Measurements from ENCODE around the gene CDKN2B-AS1.
"Not testable (repeated sequence)": the region's sequence is repeated elsewhere in the genome, so short reads cannot be mapped to it uniquely, and the experiment has no call there.

The CDKN2B-AS1 gene

GRCh38 chr9:21994556-21995005 is at the start of gene CDKN2B-AS1:
CDKN2B-AS1 (plus strand) TSS chr9:21994791.
- H3K27ac ChIP-seq = peak within 1 kb of the TSS; percentile 86 to 98 (median 94)
- peak within 1 kb of the TSS; percentile 90 to 98 (median 94) for H3K9ac ChIP-seq
- H3K27me3 ChIP-seq = peaks cover 71 to 94% (median 85%) of the 10 kb centered on the region in 11 experiments
- TF ChIP-seq Cebpa-rat (IDR thresholded peaks at IDR 0.05) = no peak
- H3K36me3 ChIP-seq = peaks cover 0 to 8% (median 7%) of the 10 kb centered on the region in 11 experiments; a peak in 12 of 22 replicates
- H4K20me1 ChIP-seq = peaks cover 0 to 44% (median 10%) of the 10 kb centered on the region in 11 experiments; a peak in 10 of 22 replicates
- H3K4me1 ChIP-seq = peaks cover 11 to 29% (median 19%) of the 10 kb centered on the region in 10 experiments; a peak in 16 of 20 replicates
- H3K4me2 ChIP-seq = peak within 1 kb of the TSS; percentile 86 to 96 (median 89)
- H3K9me3 ChIP-seq (replicated peaks in 1 of 11) = peaks cover 7 to 11% (median 10%) of the 10 kb centered on the region in 11 experiments
- H3K4me3 ChIP-seq = peak within 1 kb of the TSS; percentile 71 to 87 (median 80)

GRCh38 chr9:21945606-21946005 is 49.0 kb upstream of the CDKN2B-AS1 start:
- no peak for TF ChIP-seq Cebpa-rat (IDR thresholded peaks at IDR 0.05)
- no peaks in the 10 kb centered on the region for H3K36me3 ChIP-seq

GRCh38 chr9:21958833-21959232 is 35.8 kb upstream of the CDKN2B-AS1 start:
- Histone ChIP-seq H3K36me3 (no peaks in the 10 kb centered on the region), H4K20me1 (no peaks in the 10 kb centered on the region), H3K4me3 (no peak overlapping the region), H3K27ac (no peak overlapping the region), H3K4me2 (no peak overlapping the region), H3K4me1 (no peaks in the 10 kb centered on the region), H3K9ac (no peak overlapping the region), H3K27me3 (peaks cover 11 to 15% (median 13%) of the 10 kb centered on the region in 11 experiments), H3K9me3 (replicated peaks in 1 of 11) (peaks cover 7 to 19% (median 17%) of the 10 kb centered on the region in 11 experiments)
- TF ChIP-seq Cebpa-rat (IDR thresholded peaks at IDR 0.05) = no peak

More at GRCh38 chr9:21945606-21946005, 49.0 kb upstream of the CDKN2B-AS1 start:
- Histone ChIP-seq H4K20me1 (no peaks in the 10 kb centered on the region), H3K4me1 (no peaks in the 10 kb centered on the region), H3K9ac (no peak overlapping the region), H3K9me3 (replicated peaks in 1 of 11) (no peaks in the 10 kb centered on the region), H3K27ac (no peak overlapping the region), H3K27me3 (no peaks in the 10 kb centered on the region), H3K4me3 (no peak overlapping the region), H3K4me2 (no peak overlapping the region)

- not testable (repeated sequence) for H3K36me3 ChIP-seq, H3K4me3 ChIP-seq, H3K4me2 ChIP-seq, H3K4me1 ChIP-seq, H3K27ac ChIP-seq, H3K9ac ChIP-seq, H4K20me1 ChIP-seq
- Histone ChIP-seq H3K27me3 (peaks cover 15 to 19% (median 18%) of the 10 kb centered on the region in 11 experiments), H3K9me3 (replicated peaks in 1 of 11) (peaks cover 10 to 24% (median 18%) of the 10 kb centered on the region in 11 experiments)
Measured at GRCh38 chr9:21959268-21959667, 35.3 kb upstream of the CDKN2B-AS1 start.

GRCh38 chr9:21961569-21961968 is 33.0 kb upstream of the CDKN2B-AS1 start:
- Histone ChIP-seq H4K20me1 (peaks cover 0 to 20% (median 16%) of the 10 kb centered on the region in 11 experiments; a peak in 16 of 22 replicates), H3K4me3 (no peak overlapping the region), H3K36me3 (no peaks in the 10 kb centered on the region), H3K27ac (no peak overlapping the region), H3K9ac (no peak overlapping the region), H3K9me3 (replicated peaks in 1 of 11) (peaks cover 10 to 33% (median 20%) of the 10 kb centered on the region in 11 experiments), H3K27me3 (peaks cover 38 to 42% (median 41%) of the 10 kb centered on the region in 11 experiments), H3K4me1 (peaks cover 9 to 21% (median 12%) of the 10 kb centered on the region in 10 experiments; a peak in 19 of 20 replicates), H3K4me2 (no peak overlapping the region)
- peak in 4 of 11 experiments; percentile 10 to 84 (median 70); a peak in 9 of 22 replicates for TF ChIP-seq Cebpa-rat (IDR thresholded peaks at IDR 0.05)

GRCh38 chr9:21964925-21965385 is 29.6 kb upstream of the CDKN2B-AS1 start:
- Histone ChIP-seq H3K9me3 (replicated peaks in 1 of 11) (peaks cover 23 to 53% (median 39%) of the 10 kb centered on the region in 11 experiments), H3K9ac (peak overlapping the region in 4 of 11 experiments; percentile 3 to 44 (median 34); a peak in 4 of 22 replicates), H3K36me3 (peaks cover 0 to 10% (median under 1%) of the 10 kb centered on the region in 11 experiments; a peak in 6 of 22 replicates), H3K4me1 (peaks cover 17 to 42% (median 20%) of the 10 kb centered on the region in 10 experiments; a peak in 19 of 20 replicates), H4K20me1 (peaks cover 0 to 53% (median 46%) of the 10 kb centered on the region in 11 experiments; a peak in 19 of 22 replicates), H3K4me2 (peak overlapping the region; percentile 56 to 95 (median 80)), H3K27ac (peak overlapping the region in 1 of 11 experiments; percentile 32; a peak in 2 of 22 replicates), H3K4me3 (peak overlapping the region; percentile 17 to 63 (median 40); a peak in 17 of 20 replicates), H3K27me3 (peaks cover 72 to 76% (median 74%) of the 10 kb centered on the region in 11 experiments)
- no peak for TF ChIP-seq Cebpa-rat (IDR thresholded peaks at IDR 0.05)

GRCh38 chr9:21965401-21965951 is 29.1 kb upstream of the CDKN2B-AS1 start:
- Histone ChIP-seq H3K27me3 (peaks cover 77 to 81% (median 80%) of the 10 kb centered on the region in 11 experiments), H3K4me3 (peak overlapping the region; percentile 17 to 63 (median 40); a peak in 17 of 20 replicates), H3K9ac (peak overlapping the region in 3 of 11 experiments; percentile 31 to 44 (median 37); a peak in 3 of 22 replicates), H4K20me1 (peaks cover 0 to 58% (median 51%) of the 10 kb centered on the region in 11 experiments; a peak in 20 of 22 replicates), H3K4me2 (peak overlapping the region; percentile 56 to 95 (median 80)), H3K4me1 (peaks cover 17 to 42% (median 20%) of the 10 kb centered on the region in 10 experiments; a peak in 19 of 20 replicates), H3K36me3 (peaks cover 0 to 15% (median 5%) of the 10 kb centered on the region in 11 experiments; a peak in 11 of 22 replicates), H3K9me3 (replicated peaks in 1 of 11) (peaks cover 28 to 58% (median 44%) of the 10 kb centered on the region in 11 experiments), H3K27ac (peak overlapping the region in 1 of 11 experiments; percentile 32; a peak in 2 of 22 replicates)
- TF ChIP-seq Cebpa-rat (IDR thresholded peaks at IDR 0.05) = no peak

- no peak for TF ChIP-seq Cebpa-rat (IDR thresholded peaks at IDR 0.05)
- Histone ChIP-seq H4K20me1 (peaks cover 0 to 66% (median 60%) of the 10 kb centered on the region in 11 experiments; a peak in 20 of 22 replicates), H3K4me2 (peak overlapping the region in 3 of 11 experiments; percentile 84 to 95 (median 94); a peak in 6 of 22 replicates), H3K4me3 (no peak overlapping the region; a peak in 1 of 20 replicates), H3K9ac (no peak overlapping the region), H3K36me3 (peaks cover 0 to 22% (median 11%) of the 10 kb centered on the region in 11 experiments; a peak in 12 of 22 replicates), H3K4me1 (peaks cover 17 to 42% (median 20%) of the 10 kb centered on the region in 10 experiments; a peak in 19 of 20 replicates), H3K27me3 (peaks cover 85 to 89% (median 88%) of the 10 kb centered on the region in 11 experiments), H3K27ac (no peak overlapping the region), H3K9me3 (replicated peaks in 1 of 11) (peaks cover 36 to 67% (median 53%) of the 10 kb centered on the region in 11 experiments)
Measured at GRCh38 chr9:21966140-21966851, 28.3 kb upstream of the CDKN2B-AS1 start.

Measured in BLaER1 treated with 17β-estradiol and CSF1 and Interleukin-3, amounts not matched to agents 10 nM and 100 nM (cell line).